ENCODE data around the gene MICALL2.

MICALL2 gene

DNA sequence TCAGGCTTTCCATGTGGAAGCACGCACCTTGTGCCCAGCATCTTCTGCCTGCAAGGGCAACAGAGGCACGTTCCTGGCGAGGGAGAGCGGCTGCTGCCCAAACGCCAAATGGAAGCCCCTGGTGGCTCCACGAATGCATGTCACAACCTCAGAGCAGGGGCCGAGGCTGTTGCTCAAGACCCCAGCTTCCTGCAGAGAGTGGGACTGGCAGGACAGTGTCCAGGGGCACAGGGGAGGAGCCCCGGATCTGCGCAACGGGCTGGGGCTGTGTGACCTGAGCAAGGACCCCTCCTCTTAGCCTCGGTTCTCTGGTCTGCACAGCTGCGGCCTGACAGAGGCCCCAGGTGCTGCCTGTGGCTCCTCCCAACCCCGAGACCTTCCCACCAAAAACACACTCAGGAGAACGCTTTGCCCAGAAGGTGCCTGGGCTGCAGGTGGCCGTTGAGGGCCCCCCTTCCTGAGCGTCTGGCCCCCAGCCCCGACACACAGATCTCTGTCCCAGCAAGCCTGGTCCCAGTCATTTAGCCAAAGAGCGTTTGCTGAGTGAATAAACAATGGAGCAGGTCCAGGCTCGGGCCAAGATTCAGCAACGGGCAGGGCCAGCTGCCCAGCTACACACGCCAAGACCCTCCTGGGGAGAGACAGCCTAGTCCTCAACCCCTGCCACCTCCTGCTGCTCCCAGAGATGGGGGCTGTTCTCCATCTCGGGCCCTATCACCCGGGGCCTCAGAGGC, 1.2 kb downstream of the MICALL2 start:
- Histone ChIP-seq H3K27ac (ENCODE audit: insufficient read depth, low read depth, low read length, poor library complexity, severe bottlenecking) (no peak overlapping the region), H3K27me3 (ENCODE audit: control insufficient read depth, insufficient read depth, low read length, poor library complexity, severe bottlenecking) (no peaks in the 10 kb centered on the region), H3K36me3 (ENCODE audit: control insufficient read depth, insufficient read depth, low read length) (no peaks in the 10 kb centered on the region), H3K4me1 (ENCODE audit: control insufficient read depth, insufficient read depth, low read length) (peaks cover 31% of the 10 kb centered on the region), H3K9me3 (ENCODE audit: control insufficient read depth, low read length) (no peaks in the 10 kb centered on the region), H3K4me3 (ENCODE audit: insufficient read depth, low read depth, low read length) (peak overlapping the region; percentile 84)
- WGBS, 2 experiments = 70 to 75% methylated on average over 23 of the region's 23 CpGs

DNA sequence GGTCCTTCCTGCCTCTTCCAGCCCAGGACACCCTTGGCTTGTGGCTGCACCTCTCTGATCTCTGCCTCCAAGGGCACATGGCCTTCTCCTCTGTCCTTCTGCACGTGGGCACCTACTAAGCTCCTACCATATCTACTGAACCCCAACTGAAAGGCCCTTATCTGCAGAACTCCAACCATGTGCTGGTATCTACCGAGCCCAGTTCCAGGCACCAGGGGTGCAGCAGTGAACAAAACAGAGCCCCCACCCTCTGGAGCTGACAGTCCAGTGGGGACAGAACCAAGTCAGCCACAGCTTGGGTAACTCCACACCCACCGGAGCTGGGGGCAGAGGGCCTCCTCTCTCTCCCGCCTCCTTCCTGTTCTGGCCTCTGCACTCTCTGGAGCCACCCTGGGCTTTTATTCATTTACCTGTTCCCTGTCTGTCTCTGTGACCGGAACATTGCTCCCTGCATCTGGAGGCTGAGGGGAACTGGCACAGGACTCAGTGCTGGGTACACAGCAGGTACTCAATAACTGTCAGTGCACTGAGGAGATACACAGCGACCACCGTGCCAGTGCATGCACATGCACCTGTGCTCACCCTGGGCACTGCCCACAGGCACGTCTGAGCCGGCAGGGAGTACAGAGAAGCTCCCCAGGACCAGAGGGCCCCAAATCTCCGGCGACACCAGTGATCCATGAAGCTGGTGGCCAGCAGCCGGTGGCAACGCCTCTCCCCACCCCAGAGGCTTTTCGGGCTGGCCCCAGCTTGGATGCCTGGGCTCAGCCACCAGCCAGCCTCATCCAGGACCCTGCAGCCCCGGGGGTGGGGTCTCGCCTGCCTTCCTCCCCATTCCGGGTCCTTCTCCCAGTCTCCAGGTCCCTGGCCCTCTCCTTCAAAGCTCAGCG, 2.0 kb downstream of the MICALL2 start:
- Histone ChIP-seq H3K9me3 (ENCODE audit: control insufficient read depth, low read length) (no peaks in the 10 kb centered on the region), H3K27me3 (ENCODE audit: control insufficient read depth, insufficient read depth, low read length, poor library complexity, severe bottlenecking) (no peaks in the 10 kb centered on the region), H3K4me3 (ENCODE audit: insufficient read depth, low read depth, low read length) (no peak overlapping the region), H3K4me1 (ENCODE audit: control insufficient read depth, insufficient read depth, low read length) (peaks cover 38% of the 10 kb centered on the region), H3K36me3 (ENCODE audit: control insufficient read depth, insufficient read depth, low read length) (no peaks in the 10 kb centered on the region), H3K27ac (ENCODE audit: insufficient read depth, low read depth, low read length, poor library complexity, severe bottlenecking) (no peak overlapping the region)
- WGBS, 2 experiments = 86 to 89% methylated on average over 18 of the region's 18 CpGs

DNA sequence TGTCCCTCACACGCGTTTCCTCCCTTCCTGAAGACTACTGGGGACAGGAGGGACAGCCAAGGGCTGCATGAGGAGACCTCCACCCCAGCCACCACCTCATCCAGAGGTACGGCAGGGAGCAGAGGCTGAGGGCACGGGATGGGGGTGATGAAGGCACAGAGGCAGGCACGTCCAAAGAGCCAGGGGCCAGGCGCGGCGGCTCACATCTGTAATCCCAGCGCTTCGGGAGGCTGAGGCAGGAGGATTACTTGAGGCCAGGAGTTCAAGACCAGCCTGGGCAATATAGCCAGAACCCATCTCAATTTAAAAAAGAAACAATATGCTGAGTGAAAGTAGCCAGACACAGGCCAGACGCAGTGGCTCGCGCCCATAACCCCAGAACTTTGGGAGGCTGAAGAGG, 3.3 kb downstream of the MICALL2 start:
- no peak overlapping the region for H3K4me3 ChIP-seq (ENCODE audit: insufficient read depth, low read depth, low read length)
- no peaks in the 10 kb centered on the region for H3K27me3 ChIP-seq (ENCODE audit: control insufficient read depth, insufficient read depth, low read length, poor library complexity, severe bottlenecking)
- 91 to 93% methylated on average over 13 of the region's 13 CpGs for WGBS, 2 experiments
- peaks cover 35% of the 10 kb centered on the region for H3K4me1 ChIP-seq (ENCODE audit: control insufficient read depth, insufficient read depth, low read length)
- no peak overlapping the region for H3K27ac ChIP-seq (ENCODE audit: insufficient read depth, low read depth, low read length, poor library complexity, severe bottlenecking)
- H3K9me3 ChIP-seq (ENCODE audit: control insufficient read depth, low read length) = no peaks in the 10 kb centered on the region
- no peaks in the 10 kb centered on the region for H3K36me3 ChIP-seq (ENCODE audit: control insufficient read depth, insufficient read depth, low read length)

DNA sequence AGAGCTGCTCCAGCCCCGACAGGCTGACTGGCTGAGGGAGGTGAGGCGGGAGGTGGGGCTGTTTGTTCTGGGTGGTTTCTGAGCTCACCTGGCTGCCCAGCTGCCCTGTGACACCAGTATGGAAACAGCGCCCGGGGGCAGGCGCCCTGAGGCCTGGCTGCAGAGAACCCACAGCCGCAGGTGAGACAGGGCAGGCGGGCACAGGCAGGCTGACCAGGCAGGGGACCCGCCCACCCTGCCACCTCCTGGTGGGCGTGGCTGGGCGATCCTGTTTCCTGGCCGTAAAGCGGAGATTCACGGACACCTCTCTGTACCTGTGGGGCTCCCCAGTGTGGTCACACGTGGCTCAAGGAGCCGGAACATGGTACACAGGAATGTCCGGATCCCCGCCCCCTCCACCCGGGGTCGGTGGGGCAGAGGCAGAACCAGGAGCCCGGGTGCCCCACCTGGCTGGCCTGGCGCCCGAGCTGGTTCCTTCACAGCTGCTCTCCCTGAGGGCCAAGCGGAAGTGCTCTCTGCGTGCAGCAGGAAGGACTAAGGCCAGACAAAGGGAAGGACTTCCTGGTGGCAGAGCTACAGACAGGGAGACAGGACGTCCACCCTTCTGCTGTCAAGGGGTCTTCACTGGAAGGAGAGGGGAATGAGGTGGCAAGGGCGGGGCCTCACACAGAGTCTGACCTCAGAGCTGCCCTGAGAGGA, 3.9 kb downstream of the MICALL2 start:
- no peaks in the 10 kb centered on the region for H3K27me3 ChIP-seq (ENCODE audit: control insufficient read depth, insufficient read depth, low read length, poor library complexity, severe bottlenecking)
- H3K36me3 ChIP-seq (ENCODE audit: control insufficient read depth, insufficient read depth, low read length) = no peaks in the 10 kb centered on the region
- peaks cover 35% of the 10 kb centered on the region for H3K4me1 ChIP-seq (ENCODE audit: control insufficient read depth, insufficient read depth, low read length)
- no peak overlapping the region for H3K27ac ChIP-seq (ENCODE audit: insufficient read depth, low read depth, low read length, poor library complexity, severe bottlenecking)
- no peak overlapping the region for H3K4me3 ChIP-seq (ENCODE audit: insufficient read depth, low read depth, low read length)
- 86 to 89% methylated on average over 26 of the region's 26 CpGs for WGBS, 2 experiments
- no peaks in the 10 kb centered on the region for H3K9me3 ChIP-seq (ENCODE audit: control insufficient read depth, low read length)

DNA sequence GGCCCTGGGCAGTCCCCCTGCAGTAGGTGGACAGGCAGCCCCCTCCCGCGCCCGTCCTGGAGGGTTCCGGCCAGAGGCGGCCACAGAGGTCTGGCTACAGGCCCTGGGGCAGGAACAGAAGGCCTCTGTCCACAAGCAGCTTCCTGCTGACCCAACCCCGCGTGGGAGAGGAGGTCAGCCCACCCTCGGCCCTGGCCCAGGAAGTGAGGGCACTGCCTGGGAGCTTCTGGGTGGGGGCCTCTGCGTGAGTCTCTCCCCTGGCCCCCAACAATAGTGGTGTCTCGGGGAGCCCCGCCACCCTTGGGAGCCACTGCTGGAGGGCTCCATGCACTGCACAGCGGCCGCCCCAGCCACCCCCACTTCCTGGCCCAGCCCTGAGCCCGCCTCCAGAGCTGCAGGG, 4.7 kb downstream of the MICALL2 start:
- H3K4me1 ChIP-seq (ENCODE audit: control insufficient read depth, insufficient read depth, low read length) = peaks cover 35% of the 10 kb centered on the region
- WGBS, 2 experiments = 86 to 87% methylated on average over 14 of the region's 14 CpGs
- no peak overlapping the region for H3K4me3 ChIP-seq (ENCODE audit: insufficient read depth, low read depth, low read length)
- H3K9me3 ChIP-seq (ENCODE audit: control insufficient read depth, low read length) = no peaks in the 10 kb centered on the region
- no peaks in the 10 kb centered on the region for H3K27me3 ChIP-seq (ENCODE audit: control insufficient read depth, insufficient read depth, low read length, poor library complexity, severe bottlenecking)
- H3K27ac ChIP-seq (ENCODE audit: insufficient read depth, low read depth, low read length, poor library complexity, severe bottlenecking) = no peak overlapping the region
- H3K36me3 ChIP-seq (ENCODE audit: control insufficient read depth, insufficient read depth, low read length) = no peaks in the 10 kb centered on the region

DNA sequence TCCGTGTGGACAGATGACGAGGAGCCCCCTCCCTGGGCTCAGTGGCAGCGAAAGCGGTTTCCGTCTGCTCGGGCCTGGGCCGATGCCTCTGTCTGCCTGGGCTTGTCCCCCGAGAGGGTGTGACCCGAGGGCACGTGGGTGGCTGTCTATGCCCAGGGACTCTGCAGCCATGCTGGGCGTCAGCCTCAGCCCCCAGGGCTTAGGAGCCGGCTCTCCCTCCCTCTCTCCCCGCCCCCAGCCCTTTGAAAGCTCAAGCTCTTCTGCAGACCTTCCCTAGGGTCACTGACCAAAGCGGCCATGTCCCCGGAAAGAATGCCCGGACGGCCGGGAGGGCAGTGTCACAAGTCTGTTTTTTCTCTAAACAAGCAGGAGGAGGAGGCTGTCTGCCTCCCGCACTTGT, 7.1 kb downstream of the MICALL2 start:
- no peaks in the 10 kb centered on the region for H3K27me3 ChIP-seq (ENCODE audit: control insufficient read depth, insufficient read depth, low read length, poor library complexity, severe bottlenecking)
- 71 to 73% methylated on average over 19 of the region's 19 CpGs for WGBS, 2 experiments
- peaks cover 21% of the 10 kb centered on the region for H3K4me1 ChIP-seq (ENCODE audit: control insufficient read depth, insufficient read depth, low read length)
- no peaks in the 10 kb centered on the region for H3K9me3 ChIP-seq (ENCODE audit: control insufficient read depth, low read length)
- no peaks in the 10 kb centered on the region for H3K36me3 ChIP-seq (ENCODE audit: control insufficient read depth, insufficient read depth, low read length)
- H3K27ac ChIP-seq (ENCODE audit: insufficient read depth, low read depth, low read length, poor library complexity, severe bottlenecking) = no peak overlapping the region
- H3K4me3 ChIP-seq (ENCODE audit: insufficient read depth, low read depth, low read length) = no peak overlapping the region

DNA sequence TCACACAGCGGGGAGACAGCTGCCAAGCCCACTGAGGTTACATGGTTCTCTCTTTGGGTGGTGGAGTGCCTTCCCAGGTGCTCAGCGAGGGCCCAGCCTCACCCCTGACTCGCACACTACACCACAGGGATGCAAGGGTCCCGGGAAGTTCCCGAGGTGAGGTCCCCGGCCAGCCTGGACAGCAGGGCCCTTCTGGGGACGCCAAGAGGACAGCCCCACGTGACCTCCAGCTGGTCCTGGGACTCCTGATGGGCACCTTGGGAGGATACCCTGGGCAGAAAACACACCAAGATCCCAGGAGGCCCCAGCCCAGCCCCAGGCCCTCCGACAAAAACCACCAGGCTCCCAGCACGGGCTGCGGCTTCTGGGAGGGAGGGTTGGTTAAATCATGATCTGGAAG, 8.3 kb downstream of the MICALL2 start:
- 93 to 95% methylated on average over 11 of the region's 11 CpGs for WGBS, 2 experiments
- H3K27ac ChIP-seq (ENCODE audit: insufficient read depth, low read depth, low read length, poor library complexity, severe bottlenecking) = no peak overlapping the region
- peaks cover 21% of the 10 kb centered on the region for H3K4me1 ChIP-seq (ENCODE audit: control insufficient read depth, insufficient read depth, low read length)
- H3K36me3 ChIP-seq (ENCODE audit: control insufficient read depth, insufficient read depth, low read length) = no peaks in the 10 kb centered on the region
- no peaks in the 10 kb centered on the region for H3K27me3 ChIP-seq (ENCODE audit: control insufficient read depth, insufficient read depth, low read length, poor library complexity, severe bottlenecking)
- H3K9me3 ChIP-seq (ENCODE audit: control insufficient read depth, low read length) = no peaks in the 10 kb centered on the region
- H3K4me3 ChIP-seq (ENCODE audit: insufficient read depth, low read depth, low read length) = no peak overlapping the region

DNA sequence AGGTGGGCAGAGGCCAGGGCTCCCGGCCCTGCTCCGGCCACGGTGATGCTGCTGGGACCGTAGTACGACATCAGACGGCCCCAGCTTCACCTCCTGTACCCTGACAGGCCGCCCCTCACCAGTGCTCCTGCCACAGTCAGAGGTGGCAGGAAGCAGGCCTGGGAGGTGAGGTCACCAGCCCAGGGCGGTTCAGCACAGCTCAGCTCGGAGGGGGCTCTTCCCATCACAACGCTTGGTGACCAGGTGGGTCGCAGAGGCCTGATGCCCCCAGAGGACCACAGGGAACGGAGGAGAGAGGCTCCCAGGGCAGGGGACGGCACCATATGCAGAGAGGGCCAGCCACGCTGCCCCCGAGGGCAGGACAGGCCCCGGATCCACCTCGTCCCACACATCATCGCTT, 8.8 kb downstream of the MICALL2 start:
- WGBS, 2 experiments = 91 to 92% methylated on average over 18 of the region's 18 CpGs
- H3K27ac ChIP-seq (ENCODE audit: insufficient read depth, low read depth, low read length, poor library complexity, severe bottlenecking) = no peak overlapping the region
- H3K4me1 ChIP-seq (ENCODE audit: control insufficient read depth, insufficient read depth, low read length) = peaks cover 21% of the 10 kb centered on the region
- no peak overlapping the region for H3K4me3 ChIP-seq (ENCODE audit: insufficient read depth, low read depth, low read length)
- no peaks in the 10 kb centered on the region for H3K9me3 ChIP-seq (ENCODE audit: control insufficient read depth, low read length)
- H3K27me3 ChIP-seq (ENCODE audit: control insufficient read depth, insufficient read depth, low read length, poor library complexity, severe bottlenecking) = no peaks in the 10 kb centered on the region
- no peaks in the 10 kb centered on the region for H3K36me3 ChIP-seq (ENCODE audit: control insufficient read depth, insufficient read depth, low read length)

DNA sequence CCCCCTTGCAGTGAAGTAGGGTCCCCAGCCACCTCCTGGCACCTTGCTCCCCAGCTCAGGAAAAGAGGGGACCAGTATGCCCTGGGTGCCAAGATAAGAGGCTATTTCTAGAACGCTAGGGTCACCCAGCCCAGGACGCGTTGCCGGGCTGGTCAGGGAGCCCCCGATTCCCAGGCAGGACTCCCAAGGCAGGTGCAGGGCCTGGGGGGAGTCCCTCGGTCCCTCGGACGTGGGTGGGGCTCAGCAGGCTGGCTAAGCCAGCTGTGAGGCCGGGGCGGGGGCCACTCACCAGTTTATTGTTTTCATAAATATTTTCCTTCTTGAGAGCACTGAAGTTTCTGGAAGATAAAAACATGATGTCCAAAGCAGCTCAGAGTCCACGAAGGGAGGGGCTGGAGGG, 9.3 kb downstream of the MICALL2 start:
- WGBS, 2 experiments = 90 to 93% methylated on average over 11 of the region's 11 CpGs

DNA sequence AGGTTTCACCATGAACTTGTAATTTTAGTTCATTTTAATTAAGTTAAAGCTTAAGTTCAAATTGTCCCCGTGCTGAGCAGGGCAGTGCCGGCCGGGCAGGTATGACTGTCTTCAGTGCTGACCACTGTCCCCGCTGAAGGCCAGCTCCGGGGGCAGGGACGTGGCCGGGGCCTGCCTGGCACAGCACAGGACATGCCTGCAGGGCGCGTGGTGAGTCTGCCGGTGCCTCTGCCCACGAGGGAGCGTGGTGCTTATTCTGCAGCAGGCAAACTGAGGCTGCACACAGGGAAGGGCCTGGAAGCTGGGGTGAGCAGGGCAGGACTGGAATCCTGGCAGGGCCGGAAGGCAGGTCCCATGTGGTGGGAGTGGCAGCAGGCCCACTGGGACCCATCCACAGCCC, 9.8 kb downstream of the MICALL2 start:
- WGBS, 2 experiments = 92 to 95% methylated on average over 13 of the region's 13 CpGs
- Histone ChIP-seq H3K27me3 (ENCODE audit: control insufficient read depth, insufficient read depth, low read length, poor library complexity, severe bottlenecking) (no peaks in the 10 kb centered on the region), H3K36me3 (ENCODE audit: control insufficient read depth, insufficient read depth, low read length) (no peaks in the 10 kb centered on the region), H3K27ac (ENCODE audit: insufficient read depth, low read depth, low read length, poor library complexity, severe bottlenecking) (no peak overlapping the region), H3K9me3 (ENCODE audit: control insufficient read depth, low read length) (no peaks in the 10 kb centered on the region), H3K4me3 (ENCODE audit: insufficient read depth, low read depth, low read length) (no peak overlapping the region), H3K4me1 (ENCODE audit: control insufficient read depth, insufficient read depth, low read length) (peaks cover 18% of the 10 kb centered on the region)

More for the DNA sequence above, 9.3 kb downstream of the MICALL2 start:
- Histone ChIP-seq H3K4me1 (ENCODE audit: control insufficient read depth, insufficient read depth, low read length) (peaks cover 21% of the 10 kb centered on the region), H3K27me3 (ENCODE audit: control insufficient read depth, insufficient read depth, low read length, poor library complexity, severe bottlenecking) (no peaks in the 10 kb centered on the region), H3K27ac (ENCODE audit: insufficient read depth, low read depth, low read length, poor library complexity, severe bottlenecking) (no peak overlapping the region), H3K9me3 (ENCODE audit: control insufficient read depth, low read length) (no peaks in the 10 kb centered on the region), H3K4me3 (ENCODE audit: insufficient read depth, low read depth, low read length) (no peak overlapping the region), H3K36me3 (ENCODE audit: control insufficient read depth, insufficient read depth, low read length) (no peaks in the 10 kb centered on the region)

All from ectodermal cell (in vitro differentiated cells).